Muscle of leg (tissue), 11 donors: ENCODE measurements around the gene MYBPC1. TPM values are rescaled to one million over a fixed set of nuclear protein-coding genes. Genes with fewer than 3 reads are reported as not detected.

Experiments used
- DNase-seq: peaks from one replicate; pipeline ENCODE4 v3.0.0; 2013
- H3K27ac ChIP-seq: one replicate; pipeline ENCODE4 v1.5.1; 2013; ENCODE audit warnings: mild to moderate bottlenecking, low read length, control low read depth
- H3K27me3 ChIP-seq: one replicate; pipeline ENCODE4 v1.6.1; 2013; ENCODE audit warnings: low read length; ENCODE audit not compliant: control insufficient read depth, insufficient read depth
- H3K36me3 ChIP-seq: one replicate; pipeline ENCODE4 v1.6.1; 2013; ENCODE audit warnings: low read length; ENCODE audit not compliant: control insufficient read depth, insufficient read depth
- H3K4me1 ChIP-seq: one replicate; pipeline ENCODE4 v1.6.1; 2013; ENCODE audit warnings: low read length; ENCODE audit not compliant: control insufficient read depth, insufficient read depth
- H3K4me3 ChIP-seq: one replicate; pipeline ENCODE4 v1.5.1; 2013; ENCODE audit warnings: low read length, control low read depth
- H3K9me3 ChIP-seq: replicated peaks from 2 replicates; pipeline ENCODE4 v1.6.1; 2013; ENCODE audit warnings: low read depth, low read length; ENCODE audit not compliant: control insufficient read depth
- WGBS: methylation state at CpG from one replicate; pipeline ENCODE4 v1.1.5; 2013; ENCODE audit warnings: missing lambda C conversion rate; ENCODE audit not compliant: insufficient coverage; 5-methylcytosine and 5-hydroxymethylcytosine counted together
- polyA plus RNA-seq, 8 donors: library from polyadenylated mRNA; unstranded; fragments of 120-200 nt; gene quantifications; one replicate each; pipeline versions ENCODE4 v1.2.1 to v1.2.3, GENCODE V29; 2013; ENCODE audit warnings: inconsistent platforms in 1 of 8, low replicate concordance in 1 of 8; ENCODE audit not compliant: insufficient read length in 8 of 8, insufficient read depth in 1 of 8
- total RNA-seq: library from RNA; stranded (reverse); fragments of 120-200 nt; gene quantifications from one replicate; pipeline ENCODE4 v1.2.4, GENCODE V29; 2013

Gene MYBPC1
- total and polyA plus RNA-seq, 9 donors: 1,298 to 3,170 (median 2,174) TPM

- Histone ChIP-seq H3K27me3 (no peaks in the 10 kb centered on the region), H3K27ac (peak overlapping the region; percentile 87), H3K4me1 (peaks cover 6% of the 10 kb centered on the region), H3K4me3 (no peak overlapping the region), H3K36me3 (no peaks in the 10 kb centered on the region), H3K9me3 (no peaks in the 10 kb centered on the region)
- WGBS: no CpG with 5 or more reads among the region's 4 CpGs
- peak; percentile 82 for DNase-seq
Measured at GRCh38 chr12:101592921-101593320, 1.9 kb upstream of the MYBPC1 start.

- Histone ChIP-seq H3K4me3 (peak overlapping the region; percentile 41), H3K9me3 (no peaks in the 10 kb centered on the region), H3K36me3 (no peaks in the 10 kb centered on the region), H3K27me3 (no peaks in the 10 kb centered on the region), H3K4me1 (peaks cover 6% of the 10 kb centered on the region), H3K27ac (peak overlapping the region; percentile 84)
- no CpG with 5 or more reads among the region's 2 CpGs for WGBS
- peak; percentile 58 for DNase-seq
Measured at GRCh38 chr12:101596172-101596571, 1.4 kb downstream of the MYBPC1 start.

- WGBS: no CpG with 5 or more reads among the region's 2 CpGs
- Histone ChIP-seq H3K27me3 (no peaks in the 10 kb centered on the region), H3K36me3 (no peaks in the 10 kb centered on the region), H3K27ac (peak overlapping the region; percentile 84), H3K4me1 (peaks cover 6% of the 10 kb centered on the region), H3K4me3 (peak overlapping the region; percentile 41), H3K9me3 (no peaks in the 10 kb centered on the region)
- DNase-seq: peak; percentile 31
Measured at GRCh38 chr12:101597164-101597563, 2.4 kb downstream of the MYBPC1 start.

DNA sequence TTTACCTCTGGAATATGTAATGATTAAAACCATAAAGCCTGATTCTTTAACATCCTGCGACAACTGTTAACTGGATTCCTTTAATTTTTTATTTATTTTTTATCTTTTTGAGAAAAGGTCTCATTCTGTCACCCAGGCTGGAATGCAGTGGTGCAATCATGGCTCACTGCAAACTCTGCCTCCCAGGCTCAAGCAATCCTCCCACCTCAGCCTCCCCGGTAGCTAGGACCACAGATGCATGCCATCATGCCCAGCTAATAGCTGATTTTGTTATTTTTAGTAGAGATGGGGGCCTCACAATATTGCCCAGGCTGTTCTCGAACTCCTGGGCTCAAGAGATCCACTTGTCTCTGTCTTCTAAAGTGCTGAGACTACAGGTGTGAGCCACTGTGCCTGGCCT, 3.7 kb downstream of the MYBPC1 start:
- Histone ChIP-seq H3K27ac (peak overlapping the region; percentile 84), H3K9me3 (no peaks in the 10 kb centered on the region), H3K4me3 (peak overlapping the region; percentile 41), H3K4me1 (peaks cover 5% of the 10 kb centered on the region), H3K36me3 (no peaks in the 10 kb centered on the region), H3K27me3 (no peaks in the 10 kb centered on the region)
- DNase-seq: no peak
- WGBS: 50% methylated on average over 2 of the region's 3 CpGs

GRCh38 chr12:101599311-101599710, 4.5 kb downstream of the MYBPC1 start:
- H3K36me3 ChIP-seq: no peaks in the 10 kb centered on the region
- DNase-seq: no peak
- no peaks in the 10 kb centered on the region for H3K4me1 ChIP-seq
- WGBS: no CpG with 5 or more reads among the region's 1 CpG
- H3K27ac ChIP-seq: peak overlapping the region; percentile 84
- H3K27me3 ChIP-seq: no peaks in the 10 kb centered on the region
- H3K9me3 ChIP-seq: no peaks in the 10 kb centered on the region
- peak overlapping the region; percentile 41 for H3K4me3 ChIP-seq

DNA sequence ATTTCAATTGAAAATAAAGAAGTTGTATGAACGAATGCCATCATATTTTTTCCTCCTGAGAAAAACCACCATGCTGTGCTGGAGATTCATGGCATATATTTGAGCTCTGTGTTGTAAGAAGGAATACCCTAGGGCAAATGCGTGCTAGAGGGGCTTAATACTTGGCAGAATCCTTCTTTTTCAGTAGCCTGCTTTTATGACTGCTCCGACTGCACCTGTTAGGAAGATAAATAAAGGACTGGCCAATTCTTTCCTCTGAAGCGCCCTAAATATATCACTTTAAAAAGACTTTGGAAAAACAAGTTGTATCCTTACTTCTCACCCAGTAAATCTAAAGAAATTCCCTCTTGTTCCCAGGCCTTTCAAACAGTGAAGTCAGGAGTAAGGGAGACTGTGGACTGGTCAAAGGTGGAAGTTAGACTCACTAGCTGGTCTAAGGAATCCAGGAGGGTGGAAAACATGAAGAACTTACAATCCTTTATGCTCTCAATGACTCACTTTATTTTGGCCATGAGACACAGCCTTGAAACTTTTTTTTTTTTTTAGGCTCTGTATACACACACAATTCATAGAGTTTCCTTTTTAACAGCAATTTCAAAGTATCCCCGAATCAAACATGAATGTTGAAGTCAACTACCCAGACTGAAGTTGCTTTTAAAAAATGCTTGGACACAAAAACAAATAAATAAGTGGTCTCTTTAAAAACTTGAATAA, 5.2 kb downstream of the MYBPC1 start:
- Histone ChIP-seq H3K9me3 (no peaks in the 10 kb centered on the region), H3K27me3 (no peaks in the 10 kb centered on the region), H3K4me1 (peaks cover 2% of the 10 kb centered on the region), H3K27ac (peak overlapping the region; percentile 84), H3K4me3 (peak overlapping the region; percentile 41), H3K36me3 (no peaks in the 10 kb centered on the region)
- WGBS: no CpG with 5 or more reads among the region's 5 CpGs
- DNase-seq: peak; percentile 46

DNA sequence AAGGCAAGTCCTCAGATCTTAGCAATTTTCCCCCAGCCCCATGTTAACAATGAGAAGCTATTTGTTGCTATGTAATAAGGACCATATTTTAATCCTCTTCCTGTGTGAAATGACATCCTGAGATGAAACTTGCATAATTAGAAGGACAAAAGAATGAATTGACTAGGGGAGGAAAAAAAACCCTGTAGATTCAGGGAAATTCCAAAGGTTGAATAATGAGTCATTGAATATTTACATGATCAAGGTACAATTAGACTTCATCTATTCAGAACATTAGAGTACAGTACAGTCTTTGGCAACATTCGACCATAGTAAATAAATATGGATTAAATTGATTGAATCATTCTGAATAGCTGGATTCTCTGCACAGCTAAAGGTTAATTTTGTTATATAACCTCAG, 9.4 kb downstream of the MYBPC1 start:
- H3K27ac ChIP-seq: no peak overlapping the region

GRCh38 chr12:101607894-101608293, 13.1 kb downstream of the MYBPC1 start:
- Histone ChIP-seq H3K4me3 (no peak overlapping the region), H3K9me3 (no peaks in the 10 kb centered on the region), H3K4me1 (peaks cover 10% of the 10 kb centered on the region), H3K36me3 (peaks cover 2% of the 10 kb centered on the region), H3K27me3 (no peaks in the 10 kb centered on the region), H3K27ac (peak overlapping the region; percentile 69)
- peak; percentile 66 for DNase-seq
- 100% methylated on average over 1 of the region's 2 CpGs for WGBS

More for the DNA sequence above, 9.4 kb downstream of the MYBPC1 start:
- Histone ChIP-seq H3K36me3 (no peaks in the 10 kb centered on the region), H3K4me3 (no peak overlapping the region), H3K9me3 (no peaks in the 10 kb centered on the region), H3K27me3 (no peaks in the 10 kb centered on the region), H3K4me1 (peaks cover 2% of the 10 kb centered on the region)
- no CpG with 5 or more reads among the region's 1 CpG for WGBS
- no peak for DNase-seq

DNA sequence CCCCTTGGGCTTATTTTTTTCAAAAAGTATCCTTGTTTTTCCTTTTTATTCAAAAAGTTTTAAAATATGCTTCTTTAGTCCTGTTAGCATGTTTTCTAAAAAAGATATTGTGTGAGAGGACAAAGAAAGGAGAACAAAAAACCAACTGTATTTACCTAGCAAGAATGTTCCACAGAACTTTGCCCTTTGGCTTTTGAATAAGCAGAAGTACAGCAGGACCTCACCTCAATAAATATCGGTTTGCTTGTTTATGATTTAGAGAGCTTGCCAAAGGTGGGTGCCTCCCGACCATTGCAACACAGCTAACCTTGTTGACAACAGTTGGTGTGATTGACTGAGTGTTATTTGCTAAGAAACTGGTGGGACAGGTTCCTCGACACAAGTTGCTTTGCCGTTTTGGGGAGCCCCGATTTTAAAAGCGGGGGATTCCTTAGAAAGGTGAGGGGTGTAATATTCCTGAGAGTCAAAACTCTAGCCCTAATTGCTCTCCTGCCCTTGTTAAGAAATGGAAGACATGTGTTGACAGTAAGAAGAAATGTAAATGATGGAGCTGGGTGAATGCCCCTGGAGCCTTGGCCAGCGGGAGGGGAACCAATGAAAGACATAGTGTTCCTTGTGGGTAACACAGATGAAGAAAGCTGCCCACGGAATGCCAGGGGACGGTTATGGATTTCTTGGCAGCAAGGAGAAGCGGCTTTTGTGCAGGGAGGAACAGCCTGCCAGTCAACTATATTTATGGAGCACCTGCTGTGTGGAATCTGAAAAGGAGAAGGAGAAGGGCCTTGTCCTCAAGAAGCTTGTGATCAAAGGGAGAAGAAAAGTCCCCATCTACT, 13.7 kb downstream of the MYBPC1 start:
- Histone ChIP-seq H3K9me3 (no peaks in the 10 kb centered on the region), H3K4me1 (peaks cover 12% of the 10 kb centered on the region), H3K36me3 (peaks cover 2% of the 10 kb centered on the region), H3K27me3 (no peaks in the 10 kb centered on the region), H3K4me3 (no peak overlapping the region), H3K27ac (peak overlapping the region; percentile 69)
- 83% methylated on average over 7 of the region's 10 CpGs for WGBS
- peak; percentile 68 for DNase-seq

DNA sequence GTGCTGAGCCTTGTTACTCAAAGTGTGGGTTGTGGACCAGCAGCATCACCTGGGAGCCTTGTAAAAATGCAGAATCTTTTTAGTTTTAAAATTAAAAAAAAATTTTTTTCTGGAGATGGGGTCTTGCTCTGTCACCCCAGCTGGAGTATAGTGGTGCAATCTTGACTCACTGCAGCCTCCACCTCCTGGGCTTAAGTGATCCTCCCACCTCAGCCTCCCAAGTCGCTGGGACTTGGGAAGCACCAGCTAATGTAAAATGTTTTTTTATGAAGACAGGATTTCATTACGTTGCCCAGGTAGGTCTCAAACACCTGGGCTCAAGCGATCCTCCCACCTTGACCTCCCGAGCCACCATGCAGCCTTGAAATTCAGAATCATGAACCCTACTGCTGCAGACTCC, 14.4 kb downstream of the MYBPC1 start:
- Histone ChIP-seq H3K27ac (peak overlapping the region; percentile 44), H3K4me1 (peaks cover 17% of the 10 kb centered on the region), H3K9me3 (no peaks in the 10 kb centered on the region), H3K27me3 (no peaks in the 10 kb centered on the region), H3K36me3 (peaks cover 5% of the 10 kb centered on the region), H3K4me3 (no peak overlapping the region)
- 60% methylated on average over 1 of the region's 4 CpGs for WGBS
- no peak for DNase-seq
